ENCODE results near the gene RAB3GAP2.
"Not testable (repeated sequence)": the region's sequence is repeated elsewhere in the genome, so short reads cannot be mapped to it uniquely, and the experiment has no call there.

RAB3GAP2 gene

DNA sequence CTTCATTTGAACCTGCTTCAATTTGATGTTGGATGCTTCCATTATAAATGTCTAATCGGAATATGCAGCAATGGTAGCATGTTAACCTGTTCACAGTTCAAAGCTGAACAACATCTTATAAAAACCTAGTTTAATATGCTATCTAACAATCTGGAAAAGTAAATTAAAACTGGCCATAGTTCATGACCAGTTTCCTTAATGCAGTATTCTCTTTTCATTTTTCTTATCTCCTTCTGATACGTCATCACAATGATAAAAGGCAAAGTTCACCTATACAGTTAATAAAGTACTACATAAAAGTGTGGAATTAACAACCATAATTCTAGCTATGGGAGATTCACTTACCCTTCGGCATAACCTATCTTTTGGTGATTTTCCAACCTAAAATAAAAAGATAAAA is 113.2 kb downstream of the RAB3GAP2 start:
- no peak overlapping the region for H2AFZ ChIP-seq (ENCODE audit: low read length)
- H3K9ac ChIP-seq (ENCODE audit: low read depth, low read length, poor library complexity, severe bottlenecking) = no peak overlapping the region
- no peaks in the 10 kb centered on the region for H4K20me1 ChIP-seq (ENCODE audit: insufficient read depth, low read length, poor library complexity, severe bottlenecking)
- H3K9me3 ChIP-seq (ENCODE audit: insufficient read depth, low read depth, low read length) = no peaks in the 10 kb centered on the region
- H3K9me2 ChIP-seq (replicated peaks; ENCODE audit: low read depth, low read length) = no peaks in the 10 kb centered on the region
- TF ChIP-seq EZH2phosphoT487 (IDR thresholded peaks at IDR 0.05; ENCODE audit: borderline replicate concordance) = no peak
- TF ChIP-seq CTCF (conservative IDR thresholded peaks at IDR 0.05; ENCODE audit: low read length) = no peak
- peaks cover 48% of the 10 kb centered on the region for H3K36me3 ChIP-seq (ENCODE audit: insufficient read depth, low read length)
- no peak overlapping the region for H3K4me2 ChIP-seq (ENCODE audit: low read depth, low read length, poor library complexity, severe bottlenecking)
- no peaks in the 10 kb centered on the region for H3K27me3 ChIP-seq (ENCODE audit: insufficient read depth, low read length, poor library complexity, severe bottlenecking)
- no peak overlapping the region for H3K4me3 ChIP-seq (ENCODE audit: low read length, poor library complexity, severe bottlenecking)
- H3F3A ChIP-seq (ENCODE audit: low read depth) = no peaks in the 10 kb centered on the region
- peaks cover 7% of the 10 kb centered on the region for H3K4me1 ChIP-seq (ENCODE audit: insufficient read depth, low read length, poor library complexity, severe bottlenecking)
- no peaks in the 10 kb centered on the region for H3K79me2 ChIP-seq (ENCODE audit: insufficient read depth, low read length)

- not testable (repeated sequence) for H3K4me1 ChIP-seq (ENCODE audit: insufficient read depth, low read length, poor library complexity, severe bottlenecking); H2AFZ ChIP-seq (ENCODE audit: low read length); H3K9me2 ChIP-seq (replicated peaks; ENCODE audit: low read depth, low read length); H3K79me2 ChIP-seq (ENCODE audit: insufficient read depth, low read length); H3K4me3 ChIP-seq (ENCODE audit: low read length, poor library complexity, severe bottlenecking); H4K20me1 ChIP-seq (ENCODE audit: insufficient read depth, low read length, poor library complexity, severe bottlenecking); H3K4me2 ChIP-seq (ENCODE audit: low read depth, low read length, poor library complexity, severe bottlenecking); H3K9me3 ChIP-seq (ENCODE audit: insufficient read depth, low read depth, low read length); H3F3A ChIP-seq (ENCODE audit: low read depth); H3K9ac ChIP-seq (ENCODE audit: low read depth, low read length, poor library complexity, severe bottlenecking); H3K27me3 ChIP-seq (ENCODE audit: insufficient read depth, low read length, poor library complexity, severe bottlenecking)
- peaks cover 52% of the 10 kb centered on the region for H3K36me3 ChIP-seq (ENCODE audit: insufficient read depth, low read length)
Measured at GRCh38 chr1:220158530-220158929, 113.7 kb downstream of the RAB3GAP2 start.

DNA sequence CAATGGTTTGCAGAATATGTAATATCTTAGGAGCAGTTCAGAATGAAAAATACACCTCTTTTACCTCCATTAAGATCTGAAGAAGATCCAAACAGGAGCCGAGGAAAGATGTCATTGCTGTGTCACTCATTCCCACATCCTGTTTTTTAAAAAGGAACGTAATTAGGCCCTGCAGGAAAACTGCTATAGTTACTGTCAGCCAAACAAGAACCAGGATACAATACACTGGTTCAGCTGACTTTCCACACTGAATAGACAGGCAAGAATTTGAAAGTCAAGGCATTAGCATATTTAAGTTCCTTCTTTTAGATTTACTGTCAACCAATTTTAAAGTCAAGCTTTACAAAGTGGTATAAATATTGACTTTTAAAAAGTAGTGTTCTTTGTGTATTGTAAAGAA is 114.5 kb downstream of the RAB3GAP2 start:
- H3K9ac ChIP-seq (ENCODE audit: low read depth, low read length, poor library complexity, severe bottlenecking) = no peak overlapping the region
- peaks cover 7% of the 10 kb centered on the region for H3K4me1 ChIP-seq (ENCODE audit: insufficient read depth, low read length, poor library complexity, severe bottlenecking)
- H3F3A ChIP-seq (ENCODE audit: low read depth) = no peaks in the 10 kb centered on the region
- H3K79me2 ChIP-seq (ENCODE audit: insufficient read depth, low read length) = no peaks in the 10 kb centered on the region
- H3K4me3 ChIP-seq (ENCODE audit: low read length, poor library complexity, severe bottlenecking) = no peak overlapping the region
- no peaks in the 10 kb centered on the region for H3K27me3 ChIP-seq (ENCODE audit: insufficient read depth, low read length, poor library complexity, severe bottlenecking)
- no peak overlapping the region for H3K4me2 ChIP-seq (ENCODE audit: low read depth, low read length, poor library complexity, severe bottlenecking)
- TF ChIP-seq EZH2phosphoT487 (IDR thresholded peaks at IDR 0.05; ENCODE audit: borderline replicate concordance) = no peak
- no peak for TF ChIP-seq CTCF (conservative IDR thresholded peaks at IDR 0.05; ENCODE audit: low read length)
- H4K20me1 ChIP-seq (ENCODE audit: insufficient read depth, low read length, poor library complexity, severe bottlenecking) = no peaks in the 10 kb centered on the region
- H3K9me2 ChIP-seq (replicated peaks; ENCODE audit: low read depth, low read length) = no peaks in the 10 kb centered on the region
- H3K36me3 ChIP-seq (ENCODE audit: insufficient read depth, low read length) = peaks cover 56% of the 10 kb centered on the region
- H2AFZ ChIP-seq (ENCODE audit: low read length) = no peak overlapping the region
- no peaks in the 10 kb centered on the region for H3K9me3 ChIP-seq (ENCODE audit: insufficient read depth, low read depth, low read length)

- TF ChIP-seq EZH2phosphoT487 (IDR thresholded peaks at IDR 0.05; ENCODE audit: borderline replicate concordance) = no peak
- TF ChIP-seq CTCF (conservative IDR thresholded peaks at IDR 0.05; ENCODE audit: low read length) = no peak
- Histone ChIP-seq H3K27me3 (ENCODE audit: insufficient read depth, low read length, poor library complexity, severe bottlenecking) (no peaks in the 10 kb centered on the region), H3K9me3 (ENCODE audit: insufficient read depth, low read depth, low read length) (no peaks in the 10 kb centered on the region), H3K9ac (ENCODE audit: low read depth, low read length, poor library complexity, severe bottlenecking) (no peak overlapping the region), H3K4me3 (ENCODE audit: low read length, poor library complexity, severe bottlenecking) (no peak overlapping the region), H3K4me2 (ENCODE audit: low read depth, low read length, poor library complexity, severe bottlenecking) (no peak overlapping the region), H3K9me2 (replicated peaks; ENCODE audit: low read depth, low read length) (no peaks in the 10 kb centered on the region), H3K79me2 (ENCODE audit: insufficient read depth, low read length) (no peaks in the 10 kb centered on the region), H3K4me1 (ENCODE audit: insufficient read depth, low read length, poor library complexity, severe bottlenecking) (peaks cover 7% of the 10 kb centered on the region), H2AFZ (ENCODE audit: low read length) (no peak overlapping the region), H3F3A (ENCODE audit: low read depth) (no peaks in the 10 kb centered on the region), H3K36me3 (ENCODE audit: insufficient read depth, low read length) (peaks cover 58% of the 10 kb centered on the region), H4K20me1 (ENCODE audit: insufficient read depth, low read length, poor library complexity, severe bottlenecking) (no peaks in the 10 kb centered on the region)
Measured at GRCh38 chr1:220156620-220157146, 115.6 kb downstream of the RAB3GAP2 start.
